Left renal cortex interstitium (tissue), 4 donors: ENCODE measurements around the gene ANAPC7. TPM values are rescaled to one million over a fixed set of nuclear protein-coding genes. Genes with fewer than 3 reads are reported as not detected.
A peak's percentile ranks its signal among the peaks of the same experiment; 100 is the strongest.
"Not testable (repeated sequence)": the region's sequence is repeated elsewhere in the genome, so short reads cannot be mapped to it uniquely, and the experiment has no call there.

Source experiments
- DNase-seq, 4 donors: peaks; one replicate each; pipeline ENCODE4 v3.0.0-alpha.2; 2013; ENCODE audit warnings: low read depth in 4 of 4, low spot score in 2 of 4, missing footprints in 1 of 4
- polyA plus RNA-seq, 4 donors: library from polyadenylated mRNA; unstranded; fragments of 120-200 nt; gene quantifications; one replicate each; pipeline ENCODE4 v1.2.1, GENCODE V29; 2013; ENCODE audit not compliant: insufficient read length in 4 of 4

The ANAPC7 gene
- polyA plus RNA-seq, 4 donors, result 61.4 to 106 (median 70.6) TPM

GRCh38 chr12:110378131-110378790 lies 25.2 kb downstream of the ANAPC7 start:
- DNase-seq, result not testable (repeated sequence)

- DNase-seq, result no peak
These were observed 29.4 kb downstream of the ANAPC7 start for GRCh38 chr12:110373962-110374611.

GRCh38 chr12:110373425-110373824 lies 30.1 kb downstream of the ANAPC7 start:
- DNase-seq, result no peak

- DNase-seq, result no peak
These were observed 30.5 kb downstream of the ANAPC7 start for GRCh38 chr12:110373025-110373424.

- DNase-seq, result no peak
These were observed 31.5 kb downstream of the ANAPC7 start for GRCh38 chr12:110372056-110372425.

- no peak for DNase-seq
These were observed 32.0 kb downstream of the ANAPC7 start for GRCh38 chr12:110371408-110372055.

- no peak for DNase-seq
These were observed 32.7 kb downstream of the ANAPC7 start for GRCh38 chr12:110370732-110371231.

- DNase-seq, result no peak
These were observed 33.5 kb downstream of the ANAPC7 start for GRCh38 chr12:110369992-110370391.

- peak in 1 of 4 donors; percentile 23 for DNase-seq
These were observed 36.2 kb downstream of the ANAPC7 start for GRCh38 chr12:110367181-110367864.

GRCh38 chr12:110366321-110367142 lies 37.0 kb downstream of the ANAPC7 start:
- no peak for DNase-seq

- DNase-seq, result no peak
These were observed 37.8 kb downstream of the ANAPC7 start for GRCh38 chr12:110365489-110366320.

- no peak for DNase-seq
These were observed 42.3 kb downstream of the ANAPC7 start for GRCh38 chr12:110361216-110361615.

- DNase-seq, result not testable (repeated sequence)
These were observed 45.0 kb downstream of the ANAPC7 start for GRCh38 chr12:110358384-110359097.

GRCh38 chr12:110355073-110355472 lies 48.4 kb downstream of the ANAPC7 start:
- no peak for DNase-seq

GRCh38 chr12:110354172-110354780 lies 49.2 kb downstream of the ANAPC7 start:
- no peak for DNase-seq

GRCh38 chr12:110353211-110353965 lies 50.1 kb downstream of the ANAPC7 start:
- DNase-seq, result no peak

- DNase-seq, result no peak
These were observed 51.1 kb downstream of the ANAPC7 start for GRCh38 chr12:110352401-110352800.

- no peak for DNase-seq
These were observed 52.4 kb downstream of the ANAPC7 start for GRCh38 chr12:110351119-110351518.
